ENCODE results near the gene EIF3D.
A peak's percentile ranks its signal among the peaks of the same experiment; 100 is the strongest.

The EIF3D gene

DNA sequence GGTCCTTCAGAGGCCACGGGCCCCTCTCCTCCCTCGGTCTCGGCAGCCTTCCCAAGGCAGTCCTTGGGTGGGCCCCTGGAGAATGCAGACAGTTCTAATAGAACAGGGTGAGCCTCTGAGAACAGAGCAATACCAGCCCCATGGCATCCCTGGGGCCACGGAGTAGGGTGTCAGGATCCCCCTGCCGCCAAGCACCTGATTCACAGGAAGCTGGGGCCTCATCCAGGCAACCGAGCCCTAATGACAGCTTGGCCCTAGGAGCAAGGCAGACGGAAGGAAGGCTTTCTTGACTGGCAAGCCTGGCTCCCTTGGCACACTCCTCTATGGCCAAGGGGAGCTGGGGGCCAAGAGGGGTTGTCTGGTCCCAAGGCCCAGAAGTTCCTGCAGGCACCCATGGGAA is 62.7 kb downstream of the EIF3D start:
- no peak for DNase-seq (ENCODE audit: low read depth, low spot score)

DNA sequence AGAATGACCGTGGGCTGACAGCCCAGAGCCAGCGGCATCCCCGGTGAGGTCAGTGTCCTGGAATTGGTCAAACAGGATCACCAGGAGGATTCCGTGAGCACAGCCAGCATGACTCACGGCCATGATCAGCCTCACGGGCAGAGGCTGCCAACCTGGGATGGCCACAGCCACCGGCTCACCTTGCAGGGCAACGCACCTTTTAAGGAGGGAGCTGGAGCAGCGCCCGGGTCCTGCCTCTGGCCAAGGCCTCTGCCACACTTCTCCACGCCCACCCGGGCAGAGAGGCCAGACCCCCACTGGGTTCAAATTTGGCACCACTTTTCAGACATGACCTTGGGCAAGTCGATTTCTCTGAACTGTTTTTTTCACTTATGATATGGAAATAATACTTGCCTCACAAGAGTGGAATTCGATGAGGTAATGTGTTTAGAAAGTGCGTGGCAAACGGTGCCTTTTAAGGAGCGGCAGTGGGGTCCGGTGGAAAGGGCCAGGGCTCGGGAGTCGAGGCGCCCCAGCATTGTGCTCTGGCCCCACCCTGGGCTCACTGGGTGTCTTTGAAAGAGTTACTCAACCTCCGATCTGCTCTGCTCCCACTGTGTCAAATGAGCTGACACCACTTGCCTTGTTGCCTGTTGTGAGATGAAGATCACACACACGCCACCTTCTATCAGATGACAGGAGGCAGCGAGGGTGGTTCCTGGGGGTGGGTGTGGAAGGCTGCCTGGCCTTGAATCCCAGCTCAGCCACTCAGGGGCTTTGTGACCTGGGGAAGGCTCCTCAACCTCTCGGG is 63.5 kb downstream of the EIF3D start:
- no peak for DNase-seq (ENCODE audit: low read depth, low spot score)

DNA sequence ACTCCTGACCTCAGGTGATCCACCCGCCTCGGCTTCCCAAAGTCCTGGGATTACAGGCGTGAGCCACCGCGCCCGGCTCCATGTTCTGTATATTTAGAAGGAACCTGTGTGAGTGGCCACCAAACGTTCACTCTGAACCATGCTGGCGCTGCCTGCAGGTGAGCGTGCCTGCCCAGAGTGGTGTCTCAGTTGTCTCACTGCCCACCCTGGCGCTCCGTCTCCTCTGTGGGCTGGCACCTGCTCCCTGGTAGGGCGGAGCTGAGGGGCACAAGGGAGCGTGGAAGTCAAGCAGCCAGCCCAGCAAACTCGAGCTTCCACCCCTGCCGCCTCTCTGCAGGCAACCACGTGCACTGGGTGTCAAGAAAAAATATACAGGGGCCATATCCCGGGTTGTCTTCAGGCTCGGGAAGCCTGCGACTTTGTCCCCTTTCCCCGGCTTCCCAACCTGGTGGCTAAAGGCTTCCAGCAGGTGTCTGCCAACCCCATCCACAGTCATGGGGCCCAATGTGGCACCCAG is 64.2 kb downstream of the EIF3D start:
- DNase-seq (ENCODE audit: low read depth, low spot score) = no peak

GRCh38 chr22:36463783-36464184 is 65.2 kb downstream of the EIF3D start:
- no peak for DNase-seq (ENCODE audit: low read depth, low spot score)

DNA sequence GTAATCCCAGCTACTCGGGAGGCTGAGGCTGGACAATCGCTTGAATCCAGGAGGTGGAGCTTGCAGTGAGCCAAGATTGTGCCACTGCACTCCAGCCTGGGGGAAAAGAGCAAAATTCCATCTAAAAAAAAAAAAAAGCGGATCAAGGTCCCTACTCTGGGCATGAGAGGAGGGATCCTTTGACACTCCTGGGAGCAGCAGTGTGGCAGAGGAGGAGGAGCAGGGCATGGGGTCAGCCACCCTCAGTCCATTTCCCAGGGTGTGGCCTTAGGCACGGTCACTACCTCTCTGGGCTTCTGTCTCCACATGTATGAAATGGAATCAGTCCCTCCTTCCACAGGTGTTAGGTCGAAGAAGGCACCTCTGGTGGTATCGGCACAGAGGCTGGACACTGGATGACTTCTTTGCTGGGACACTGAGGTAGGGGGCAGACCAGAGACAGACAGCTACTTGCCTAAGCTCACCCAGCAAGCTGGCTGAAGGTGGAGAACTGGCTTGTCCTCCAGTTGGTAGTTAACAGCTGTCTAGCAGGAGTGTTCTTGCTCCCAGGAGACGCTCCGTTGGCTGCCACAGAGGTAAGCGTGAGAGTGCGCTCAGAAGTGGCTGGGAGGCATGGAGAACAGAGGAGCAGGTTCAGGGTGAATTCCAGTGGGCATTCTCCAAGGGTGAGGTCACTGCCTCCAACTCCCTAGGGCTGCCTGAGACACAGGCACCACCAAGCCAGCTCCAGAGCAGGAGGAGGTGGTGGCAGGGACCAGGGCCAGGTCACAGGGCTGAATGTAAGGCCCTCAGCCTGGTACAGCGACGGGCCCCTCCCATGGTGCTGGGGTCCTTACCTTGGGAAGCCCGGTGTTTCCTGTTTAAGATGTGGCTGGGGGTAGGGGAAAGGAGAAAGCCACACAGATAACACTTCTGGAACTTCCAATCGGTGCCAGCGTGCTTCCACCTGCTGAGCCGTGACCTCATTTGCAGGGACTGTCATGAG is 67.0 kb downstream of the EIF3D start:
- peak; percentile 96 for DNase-seq (ENCODE audit: low read depth, low spot score)

Data from ELF-1 (cell line).